COR-L47 (cell line): ENCODE data around the gene SERPINE3.

ENCODE experiments used
- DNase-seq: peaks from one replicate; lab custom pipeline; 2025; lab: John Stamatoyannopoulos, UW

SERPINE3 gene

DNA sequence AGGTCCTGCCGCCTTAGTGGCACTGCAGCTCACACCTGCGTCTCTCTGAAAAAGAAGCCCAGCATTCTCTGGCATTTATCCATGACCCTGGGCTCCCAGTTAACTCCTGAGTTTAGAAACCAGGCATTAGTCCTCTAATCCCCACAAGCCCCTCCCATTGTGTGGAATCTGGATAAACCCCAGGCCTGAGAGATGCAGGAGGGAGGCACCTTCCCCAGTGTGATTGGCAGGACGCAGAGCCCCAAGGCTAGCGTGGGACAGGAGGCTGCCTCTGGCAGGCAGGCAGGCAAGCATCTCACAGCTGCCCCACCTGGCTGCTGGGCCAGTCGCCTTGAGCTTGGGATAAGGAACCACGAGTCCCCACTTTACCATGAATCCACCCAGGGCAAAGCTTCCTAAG is 11.0 kb upstream of the SERPINE3 start:
- no peak for DNase-seq

DNA sequence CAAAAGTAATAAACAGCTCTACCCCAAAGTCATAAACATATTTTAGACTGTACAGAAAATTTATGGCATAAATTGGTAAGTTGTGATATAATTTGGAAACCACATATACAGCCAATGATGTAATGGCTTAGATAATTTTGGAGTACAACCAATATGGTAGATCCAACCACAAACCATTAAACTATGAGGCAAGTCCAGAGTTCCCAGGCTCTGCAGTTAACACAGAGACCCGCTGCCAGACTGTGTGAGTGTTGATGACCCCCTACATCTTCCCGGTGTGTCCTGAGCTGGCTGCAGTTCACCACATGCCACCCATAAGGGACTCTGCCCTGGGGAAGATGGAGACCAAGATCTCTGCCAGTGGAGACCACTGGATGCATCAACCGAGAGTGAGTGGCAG is 9.9 kb upstream of the SERPINE3 start:
- DNase-seq, result no peak

DNA sequence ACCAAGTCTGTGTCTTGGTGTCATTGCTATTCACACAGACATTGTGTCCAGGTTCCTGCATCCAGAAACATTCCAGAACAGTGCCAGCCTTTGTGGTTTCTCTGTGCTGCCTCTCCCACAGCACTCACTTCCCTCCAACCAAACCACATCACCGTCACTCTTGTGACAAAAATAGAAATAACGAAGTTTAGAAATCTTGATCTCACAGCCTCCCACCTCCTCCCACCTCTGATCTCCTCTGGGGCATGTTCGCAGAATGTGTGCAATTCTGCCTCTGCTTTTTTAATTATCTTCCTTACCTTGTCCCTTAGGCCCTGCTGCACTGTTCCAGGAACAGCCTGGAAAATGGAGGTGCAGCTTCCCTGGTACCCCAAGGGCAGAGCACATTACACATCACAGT is 8.7 kb upstream of the SERPINE3 start:
- DNase-seq, result no peak

DNA sequence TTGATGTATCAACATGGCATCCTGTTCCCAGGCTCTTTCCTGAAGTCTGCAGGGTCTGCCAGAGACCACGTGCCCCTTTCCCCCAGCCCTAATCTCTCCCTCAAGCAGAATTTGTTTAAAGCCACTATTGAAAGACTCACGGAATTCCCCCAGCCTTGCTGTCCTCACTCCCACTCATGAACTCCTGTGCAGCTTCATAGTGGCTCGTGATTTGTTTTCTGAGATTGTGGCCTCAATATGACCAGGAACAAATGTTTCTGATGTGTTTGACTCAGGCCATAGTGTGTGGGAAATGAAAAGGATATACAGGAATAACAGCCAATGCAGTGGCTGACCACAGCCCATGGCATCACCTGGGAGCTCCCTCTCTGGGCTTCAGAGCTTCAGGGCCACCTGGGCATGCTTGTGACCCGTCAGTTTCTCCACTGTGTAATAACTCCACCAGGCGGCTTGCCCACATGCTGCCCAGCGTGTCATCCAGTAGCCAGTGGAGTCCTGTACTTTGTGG is 8.1 kb upstream of the SERPINE3 start:
- DNase-seq, result no peak

DNA sequence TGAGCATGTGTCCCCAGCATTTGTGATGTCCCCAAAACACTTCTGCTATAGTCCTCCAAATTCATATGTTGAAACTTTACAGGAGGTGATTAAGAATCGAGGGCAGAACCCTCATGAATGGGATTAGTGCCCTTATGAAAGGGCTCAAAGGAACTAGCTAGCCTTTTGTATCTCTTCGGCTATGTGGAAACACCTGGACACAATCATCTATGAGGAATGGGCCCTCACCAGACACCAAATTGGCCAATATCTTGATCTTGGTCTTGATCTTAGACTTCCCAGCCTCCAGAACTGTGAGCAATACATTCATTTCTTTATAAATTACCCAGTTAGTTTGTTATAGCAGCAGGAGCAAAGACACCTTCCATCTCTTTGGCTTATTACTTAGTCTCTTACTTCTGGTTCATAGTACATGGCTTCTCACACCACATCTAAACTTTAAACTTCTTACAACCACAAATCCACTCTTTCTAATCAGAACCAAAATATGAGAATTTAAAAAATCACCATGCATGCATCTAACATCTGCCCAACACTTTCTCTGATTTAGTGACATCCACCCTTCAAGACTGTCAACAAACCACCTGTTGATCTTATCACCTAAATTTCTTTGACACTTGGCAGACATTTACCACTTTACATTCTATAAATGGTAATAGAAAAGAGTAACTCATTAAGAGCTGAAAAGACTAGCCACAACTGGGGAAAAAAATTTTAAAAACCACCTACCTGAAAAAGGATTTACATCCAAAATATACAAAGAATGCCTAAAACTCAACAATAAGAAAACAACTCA is 6.7 kb upstream of the SERPINE3 start:
- DNase-seq, result no peak

DNA sequence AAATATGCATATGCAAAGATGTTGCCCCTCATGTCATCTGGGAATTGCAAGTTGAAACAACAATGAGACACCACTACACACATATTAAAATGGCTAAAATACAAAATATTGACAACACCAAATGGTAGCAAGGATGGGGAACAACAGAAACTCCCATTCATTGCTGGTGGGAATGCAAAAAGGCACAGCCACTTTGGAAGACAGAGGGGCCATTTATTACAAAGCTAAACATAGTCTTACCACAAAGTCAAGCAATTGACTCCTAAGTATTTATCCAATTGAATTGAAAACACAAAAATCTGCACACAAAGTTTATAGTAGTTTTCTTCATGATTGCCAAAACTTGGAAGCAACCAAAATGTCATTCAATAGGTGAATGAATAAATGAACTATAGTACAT is 6.1 kb upstream of the SERPINE3 start:
- no peak for DNase-seq

DNA sequence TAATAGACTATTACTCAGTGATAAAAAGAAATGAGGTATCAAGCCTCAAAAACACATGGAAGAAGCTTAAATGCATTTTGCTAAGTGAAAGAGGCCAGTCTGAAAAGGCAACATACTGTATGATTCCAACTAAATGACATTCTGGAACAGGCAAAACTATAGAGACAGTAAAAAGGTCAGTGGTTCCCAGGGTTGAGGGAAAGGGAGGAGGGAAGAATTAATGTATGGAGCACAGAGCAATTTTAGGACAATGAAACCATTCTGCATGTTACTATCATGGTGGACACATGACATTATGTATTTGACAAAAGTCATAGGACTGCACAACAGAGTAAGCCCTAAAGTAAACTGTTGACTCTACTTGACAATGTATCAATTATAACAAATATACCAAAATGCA is 5.7 kb upstream of the SERPINE3 start:
- no peak for DNase-seq

DNA sequence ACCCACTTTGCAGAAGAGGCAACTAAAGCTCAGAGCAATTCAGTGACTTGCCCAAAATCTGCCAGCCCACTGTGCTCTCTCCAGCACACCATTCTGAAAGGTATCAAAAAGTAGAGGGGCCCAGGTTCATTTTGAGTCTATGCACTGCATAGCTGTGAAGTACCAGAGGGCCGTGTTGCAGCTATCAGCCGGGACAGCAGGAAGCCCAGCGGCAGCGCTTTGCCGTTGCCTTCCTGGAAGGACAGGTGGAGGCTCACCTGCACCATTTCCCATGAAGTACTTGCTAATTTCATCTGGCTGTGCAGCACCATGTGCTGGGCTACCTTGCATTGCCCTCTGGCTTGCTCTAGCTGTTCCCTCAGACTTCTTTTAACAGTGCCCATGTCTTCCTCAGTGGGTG is 2.7 kb upstream of the SERPINE3 start:
- DNase-seq, result no peak

DNA sequence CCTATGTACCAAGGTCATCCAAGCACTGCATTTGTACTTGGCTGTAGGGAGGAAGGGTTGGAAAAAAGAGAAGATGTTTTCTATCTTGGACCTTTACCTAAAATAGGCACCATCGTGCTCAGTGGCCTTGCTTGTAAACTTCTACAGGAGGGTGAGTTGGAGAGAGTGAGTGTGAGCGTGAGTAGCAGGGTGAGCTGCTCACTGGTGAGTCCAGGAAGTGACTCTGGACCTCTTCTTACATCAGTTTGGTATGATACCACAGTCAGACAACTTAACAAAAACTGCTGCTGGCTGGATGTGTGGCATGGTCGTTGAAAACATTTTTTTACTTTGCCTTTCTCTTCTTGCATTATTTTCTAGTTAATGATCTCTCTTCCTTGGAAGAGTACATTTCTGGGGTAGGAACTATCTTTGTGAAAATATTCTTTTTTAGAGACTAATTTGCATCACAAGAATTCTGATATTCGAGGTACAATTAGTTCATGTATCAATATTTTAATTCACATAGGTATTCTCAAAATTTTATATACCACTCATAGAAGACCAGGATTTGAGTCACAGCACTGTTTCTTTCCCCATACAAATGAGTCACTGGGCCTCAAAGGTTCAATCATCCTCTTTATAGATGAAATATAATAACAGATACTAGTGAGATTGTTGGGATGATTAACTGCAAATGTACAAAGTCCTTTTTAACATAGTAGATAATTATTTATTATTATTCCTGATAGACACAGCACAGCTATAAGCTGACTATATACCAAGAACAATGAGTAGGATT is 651 bp downstream of the SERPINE3 start:
- DNase-seq, result no peak

DNA sequence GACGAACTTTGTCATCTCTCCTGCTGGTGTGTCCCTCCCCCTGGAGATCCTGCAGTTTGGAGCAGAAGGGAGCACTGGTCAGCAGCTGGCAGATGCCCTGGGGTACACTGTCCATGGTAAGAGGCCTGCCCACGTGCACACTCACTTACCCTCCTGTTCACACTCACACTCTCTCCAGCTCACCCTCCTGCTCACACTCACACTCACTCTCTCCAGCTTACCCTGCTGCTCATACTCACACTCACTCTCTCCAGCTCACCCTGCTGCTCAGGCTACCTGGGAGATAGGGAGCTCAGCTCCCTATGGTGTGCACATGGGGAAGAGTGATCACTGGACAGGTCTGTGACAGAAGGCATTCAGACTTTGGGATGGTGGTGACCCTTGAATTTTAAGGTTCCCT is 1.7 kb downstream of the SERPINE3 start:
- DNase-seq, result no peak

DNA sequence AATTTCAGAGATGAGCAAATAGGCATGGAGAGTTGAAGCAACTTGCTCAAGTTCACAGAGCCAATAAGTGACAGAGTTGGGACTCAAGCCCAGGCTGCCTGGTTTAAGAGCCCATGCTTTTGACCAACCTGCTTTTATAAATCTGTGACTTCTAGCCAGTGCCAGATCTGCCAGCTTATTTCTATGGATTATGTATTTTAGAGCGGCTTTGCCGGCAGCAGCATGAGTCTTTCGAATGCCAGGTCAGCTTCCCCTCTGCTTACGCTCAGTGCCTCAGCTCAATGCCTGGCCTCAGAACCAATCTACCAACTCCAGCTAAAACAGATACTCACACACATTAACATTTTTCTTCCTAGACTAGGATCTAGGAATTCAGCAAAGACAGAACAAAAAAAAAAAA is 2.3 kb downstream of the SERPINE3 start:
- no peak for DNase-seq

DNA sequence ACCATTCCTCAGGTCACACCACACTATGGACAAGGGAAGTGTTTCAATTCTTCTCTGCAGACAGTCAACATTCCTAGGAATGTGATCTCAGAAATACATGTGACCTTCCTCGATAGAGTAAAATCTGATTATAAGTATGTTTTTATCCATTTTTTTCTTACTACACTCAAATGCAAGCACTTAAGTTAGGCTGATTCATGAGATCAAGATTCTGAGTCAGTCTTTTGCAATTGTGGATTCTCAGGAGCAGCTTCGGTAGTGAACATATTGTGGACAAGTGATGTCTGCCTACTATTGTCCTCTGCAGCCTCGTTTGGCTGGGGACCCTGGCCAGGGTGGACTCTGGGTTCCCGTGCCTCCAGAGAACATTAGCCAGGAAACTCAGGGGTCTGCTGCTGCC is 3.2 kb downstream of the SERPINE3 start:
- DNase-seq, result no peak

DNA sequence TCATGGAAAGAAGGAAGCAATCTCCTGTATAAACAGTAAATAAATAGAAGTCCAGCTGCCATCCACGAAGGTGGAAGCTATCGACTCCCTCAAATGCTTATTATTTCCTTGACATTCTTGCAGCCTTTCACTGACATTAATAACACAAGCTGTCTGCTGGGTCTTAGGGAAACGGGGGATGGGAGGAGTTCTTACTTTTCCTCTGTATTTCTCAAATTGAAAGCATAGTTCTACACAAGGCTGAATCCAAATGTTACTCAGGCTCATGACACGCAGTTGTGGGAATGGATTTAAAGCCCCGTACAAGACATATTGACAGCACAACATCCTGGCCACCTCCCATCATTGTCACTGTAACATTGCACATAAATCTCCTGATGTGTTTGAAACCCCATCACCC is 4.0 kb downstream of the SERPINE3 start:
- DNase-seq, result no peak

DNA sequence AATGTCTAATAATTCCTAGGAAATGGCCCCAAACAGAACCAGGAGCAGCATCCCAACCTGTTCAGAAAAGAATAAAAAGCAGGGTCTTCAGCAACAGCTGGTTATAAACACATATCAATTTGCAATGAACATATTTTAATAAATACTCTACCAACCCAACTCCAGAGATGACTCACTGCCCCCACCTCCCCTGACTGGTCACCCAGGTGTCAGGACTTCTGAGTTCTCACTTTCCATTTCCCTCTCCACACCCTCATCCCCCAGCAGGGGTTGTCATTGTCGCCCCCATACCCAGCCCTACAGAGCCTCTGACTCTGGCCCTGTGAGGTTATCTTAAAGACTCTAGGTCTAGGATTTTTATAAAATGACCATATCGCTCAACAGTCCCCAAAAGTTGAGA is 6.9 kb downstream of the SERPINE3 start:
- no peak for DNase-seq

DNA sequence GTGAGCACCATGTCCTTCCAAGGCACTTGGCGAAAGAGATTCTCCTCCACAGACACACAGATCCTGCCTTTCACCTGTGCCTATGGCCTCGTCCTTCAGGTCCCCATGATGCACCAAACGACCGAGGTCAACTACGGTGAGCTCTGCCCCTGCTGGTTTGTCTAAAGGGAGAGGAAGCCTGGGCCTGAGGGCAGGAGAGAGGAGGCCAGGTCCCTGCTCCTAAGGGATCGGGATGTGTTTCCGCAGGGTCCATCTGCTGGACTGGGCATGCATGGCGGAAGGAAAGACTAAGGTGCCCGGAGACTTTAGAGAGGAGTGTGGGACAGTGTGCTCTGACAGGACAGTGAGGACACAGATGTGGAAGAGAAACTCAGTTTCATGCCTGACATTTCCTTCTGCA is 7.6 kb downstream of the SERPINE3 start:
- DNase-seq, result no peak

DNA sequence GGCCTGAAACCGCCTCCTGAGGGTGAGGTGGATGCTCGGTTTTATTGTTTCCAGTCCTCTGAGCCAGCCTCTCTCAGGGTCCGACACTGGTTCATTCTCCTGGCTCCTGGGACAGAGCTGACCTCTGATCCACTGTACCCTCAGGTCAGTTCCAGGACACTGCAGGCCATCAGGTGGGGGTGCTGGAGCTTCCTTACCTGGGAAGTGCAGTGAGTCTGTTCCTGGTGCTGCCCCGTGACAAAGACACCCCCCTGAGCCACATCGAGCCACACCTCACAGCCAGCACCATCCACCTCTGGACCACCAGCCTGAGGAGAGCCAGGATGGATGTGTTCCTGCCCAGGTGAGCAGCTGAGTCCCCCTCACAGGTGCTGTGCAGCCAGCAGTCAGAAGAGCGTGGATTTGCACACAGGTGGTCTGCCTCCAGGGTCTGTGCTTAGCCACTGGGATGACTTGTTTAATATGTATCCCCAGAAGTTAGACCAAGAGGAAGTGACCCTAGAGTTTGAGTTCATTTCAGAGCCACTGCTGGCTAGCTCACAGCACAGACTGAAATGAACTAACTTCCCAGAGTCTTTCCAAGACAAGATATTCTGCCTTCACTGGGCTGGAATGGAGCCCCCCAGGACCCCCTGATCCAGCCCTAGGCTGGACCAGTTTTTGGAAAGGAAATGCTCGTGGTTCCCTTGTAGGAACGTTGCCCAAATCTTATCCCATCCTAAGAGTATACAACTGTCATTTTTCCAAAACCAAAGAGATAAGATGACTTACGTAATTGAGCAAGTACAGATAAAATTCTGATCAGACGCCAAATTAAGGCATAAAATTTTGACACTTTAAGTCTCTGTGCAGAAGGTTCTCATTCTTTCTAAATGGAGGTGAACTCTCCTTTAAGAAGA is 8.8 kb downstream of the SERPINE3 start:
- DNase-seq, result no peak

DNA sequence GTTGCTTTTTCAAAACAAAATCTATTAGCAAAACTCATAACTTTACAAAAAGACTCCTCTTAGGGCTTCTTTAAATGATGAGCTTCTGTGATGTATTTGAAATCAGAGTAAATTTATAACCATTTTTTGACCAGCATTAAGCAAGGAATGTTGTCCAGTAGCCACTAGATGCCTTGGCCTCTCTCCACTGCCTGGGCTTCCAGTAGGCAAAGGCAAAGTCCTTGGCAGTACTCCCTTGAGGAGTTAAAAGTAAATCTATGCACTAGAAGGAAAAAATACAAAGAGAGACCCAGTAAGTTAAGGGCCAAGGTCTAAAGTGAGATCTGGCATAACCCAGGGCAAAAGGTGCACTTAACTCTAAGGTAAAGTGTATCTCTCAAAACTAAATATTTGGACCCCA is 9.5 kb downstream of the SERPINE3 start:
- DNase-seq, result no peak

DNA sequence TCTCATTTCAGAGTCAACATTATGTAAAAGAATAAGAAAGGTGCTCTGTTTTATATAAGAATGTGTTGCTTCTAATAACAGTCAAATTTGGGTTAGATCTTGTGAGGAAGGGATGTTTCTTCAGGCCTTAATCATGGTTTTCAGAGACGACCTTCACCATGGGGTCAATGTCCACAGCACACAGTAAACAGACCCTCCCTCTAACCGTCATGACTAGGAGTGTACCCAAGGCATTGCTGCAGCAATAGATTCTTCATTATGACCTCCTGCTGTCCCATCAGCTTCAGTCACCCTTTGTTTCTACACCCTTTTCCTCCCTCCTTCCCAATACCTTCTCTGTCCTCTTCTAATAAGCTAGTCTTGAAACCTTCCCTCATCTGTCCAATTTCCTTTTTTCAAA is 15.7 kb downstream of the SERPINE3 start:
- DNase-seq, result no peak

DNA sequence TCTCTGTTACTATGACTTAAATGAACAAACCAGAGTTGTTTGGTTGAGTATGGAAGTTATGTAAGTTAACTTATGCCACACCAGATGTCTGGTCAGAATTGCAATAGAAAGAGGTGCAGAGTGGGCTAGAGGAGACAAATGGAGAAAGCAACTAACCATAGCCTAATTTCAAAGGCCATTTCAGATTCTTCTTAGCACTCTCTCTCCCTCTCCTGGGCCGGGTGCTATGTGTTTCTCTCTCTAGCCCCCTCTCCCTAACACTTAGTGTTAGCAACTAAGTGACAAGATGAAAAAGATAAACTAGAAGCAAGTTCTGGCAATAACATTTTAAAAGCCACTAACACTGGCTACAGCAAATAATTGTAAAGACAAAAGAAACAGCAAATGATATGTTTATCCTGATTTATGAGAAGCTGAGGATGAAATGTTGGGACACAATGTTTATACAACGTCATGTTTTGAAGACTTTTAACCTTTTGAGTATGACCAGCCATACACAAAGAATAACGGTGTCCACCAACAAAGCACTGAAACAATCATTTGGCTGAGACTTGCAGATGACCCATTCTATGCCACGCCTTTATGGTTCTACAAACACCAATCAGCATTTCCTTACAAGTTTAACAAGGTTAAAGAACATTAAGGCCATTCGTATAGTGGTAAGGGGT is 18.6 kb downstream of the SERPINE3 start:
- no peak for DNase-seq

DNA sequence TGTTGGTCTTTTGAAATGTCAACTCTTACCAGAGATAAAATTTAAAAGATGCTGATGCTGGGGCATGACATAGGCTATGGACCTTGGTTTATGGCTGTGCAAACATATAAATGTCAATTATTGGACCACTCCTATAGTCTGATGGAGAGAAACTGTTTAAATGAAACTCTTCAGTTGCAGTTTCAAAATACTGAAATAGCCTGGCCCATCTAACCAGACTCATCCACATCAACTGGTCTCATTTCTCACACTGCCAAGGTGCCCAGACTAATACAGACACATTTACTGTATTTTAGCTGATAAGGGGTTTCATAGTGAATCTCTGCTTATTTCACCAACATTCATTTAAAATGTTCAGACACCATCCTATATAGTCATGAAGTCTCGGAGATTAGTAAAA is 19.9 kb downstream of the SERPINE3 start:
- no peak for DNase-seq

DNA sequence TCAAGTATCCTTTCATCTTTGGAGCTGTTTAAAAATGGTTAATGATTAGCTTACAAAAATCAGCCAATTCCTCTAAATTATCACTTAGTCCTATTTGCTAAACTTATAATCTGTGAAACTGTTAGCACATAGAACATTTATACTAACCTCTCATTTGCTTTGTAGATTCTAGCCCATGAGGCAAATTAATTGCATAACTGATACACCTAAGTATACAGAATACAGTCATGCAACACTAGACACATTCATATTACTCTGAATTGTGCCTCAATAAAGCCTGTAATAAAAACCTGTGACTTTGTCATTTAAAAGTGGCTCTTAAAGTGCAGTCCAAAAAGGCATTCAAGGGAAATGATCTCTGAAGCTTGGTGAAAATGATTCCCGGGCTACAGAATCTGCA is 21.0 kb downstream of the SERPINE3 start:
- DNase-seq, result no peak

DNA sequence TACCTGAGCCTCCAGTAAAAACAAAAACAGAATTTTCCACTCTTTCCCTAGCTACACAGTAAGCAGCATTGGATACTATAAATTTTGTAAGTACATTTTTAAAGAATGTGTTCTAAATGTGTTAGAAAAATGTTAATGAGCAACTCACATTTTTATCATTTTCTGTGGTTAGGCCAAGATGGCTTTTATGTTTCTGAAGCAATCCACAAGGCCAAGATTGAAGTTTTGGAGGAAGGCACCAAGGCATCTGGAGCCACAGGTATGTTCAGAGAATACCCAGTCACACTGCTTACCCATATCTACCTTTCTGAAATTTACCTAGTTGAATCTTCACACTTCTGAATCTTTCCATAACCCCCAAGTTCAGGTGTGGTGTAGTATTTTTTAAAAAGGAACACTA is 21.6 kb downstream of the SERPINE3 start:
- DNase-seq, result no peak
